B cell (primary cell): ENCODE results near the gene ERICH6. TPM values are rescaled to one million over a fixed set of nuclear protein-coding genes. Genes with fewer than 3 reads are reported as not detected.

ENCODE experiments used
- ATAC-seq: fragments of 200-7000 bp; cut with Tn5 transposase; one replicate; pipeline ENCODE4 v1.10.0; 2021; ENCODE audit warnings: low read depth, mild to moderate bottlenecking, moderate number of reproducible peaks, moderate library complexity
- CTCF ChIA-PET: fragments of 350-600 bp; sonication (Branson Sonifier 250); formaldehyde crosslinking; loops from one replicate; lab custom pipeline; 2021; ENCODE audit warnings: antibody characterized with exemption, inconsistent platforms; lab: Charles Lee
- POLR2A ChIA-PET: fragments of 350-600 bp; sonication (Branson Sonifier 250); formaldehyde crosslinking; loops from one replicate; lab custom pipeline; 2021; ENCODE audit warnings: antibody characterized with exemption; lab: Charles Lee
- DNase-seq: peaks from one replicate; pipeline ENCODE4 v3.0.0; 2013
- H2AFZ ChIP-seq: 2 replicates; pipeline ENCODE4 v1.6.1; 2012; ENCODE audit warnings: mild to moderate bottlenecking, low read depth, low read length; ENCODE audit not compliant: insufficient read depth, poor library complexity, severe bottlenecking
- H3K27ac ChIP-seq, 2 donors: 1 replicate in 1 of 2; 2 replicates in 1 of 2; pipeline ENCODE4 v1.5.1; 2012 to 2013; ENCODE audit warnings: low read length in 2 of 2, mild to moderate bottlenecking in 2 of 2, moderate library complexity in 1 of 2
- H3K27me3 ChIP-seq, 4 experiments: fragments of 200-600 bp in 1 of 4; sonication (generic) in 1 of 4; replicated peaks in 1 of 4; 1 replicate in 2 of 4; 2 replicates in 2 of 4; pipeline versions ENCODE4 v1.6.1 to v1.7.0; 2013 to 2016; ENCODE audit warnings: low read length in 3 of 4, mild to moderate bottlenecking in 2 of 4, mixed read lengths in 1 of 4, moderate library complexity in 1 of 4; ENCODE audit not compliant: insufficient read depth in 4 of 4, control insufficient read depth in 3 of 4; ENCODE audit errors: control extremely low read depth in 1 of 4
- H3K36me3 ChIP-seq, 2 experiments: replicated peaks in 1 of 2; 1 replicate in 1 of 2; 2 replicates in 1 of 2; pipeline versions ENCODE4 v1.6.1 to v1.7.1; 2013; ENCODE audit warnings: low read length in 1 of 2; ENCODE audit not compliant: insufficient read depth in 2 of 2, control insufficient read depth in 1 of 2; ENCODE audit errors: control extremely low read depth in 1 of 2, extremely low read depth in 1 of 2
- H3K4me1 ChIP-seq, 2 donors: fragments of 200-600 bp in 1 of 2; sonication (generic) in 1 of 2; 1 replicate in 1 of 2; 2 replicates in 1 of 2; pipeline versions ENCODE4 v1.5.1 to v1.6.1; 2013 to 2017; ENCODE audit warnings: low read length in 2 of 2; ENCODE audit not compliant: control insufficient read depth in 2 of 2, insufficient read depth in 2 of 2
- H3K4me2 ChIP-seq: replicated peaks from 2 replicates; pipeline ENCODE3; 2012; ENCODE audit warnings: mild to moderate bottlenecking, low read depth, low read length; ENCODE audit not compliant: poor library complexity, severe bottlenecking
- H3K4me3 ChIP-seq, 5 experiments: fragments of 200-600 bp in 1 of 5; sonication (generic) in 1 of 5; 1 replicate in 3 of 5; 2 replicates in 2 of 5; pipeline versions ENCODE4 v1.5.1 to v1.7.0; 2011 to 2016; ENCODE audit warnings: low read length in 4 of 5, mild to moderate bottlenecking in 4 of 5, low read depth in 2 of 5, control low read depth in 1 of 5, moderate library complexity in 1 of 5; ENCODE audit not compliant: insufficient read depth in 1 of 5; ENCODE audit errors: control extremely low read depth in 1 of 5, extremely low read depth in 1 of 5
- H3K79me2 ChIP-seq: fragments of 200-600 bp; sonication (generic); one replicate; pipeline ENCODE4 v1.6.0; 2016; ENCODE audit warnings: low read length; ENCODE audit not compliant: control insufficient read depth, insufficient read depth
- H3K9ac ChIP-seq: fragments of 200-600 bp; sonication (generic); 2 replicates; pipeline ENCODE4 v1.6.1; 2017; ENCODE audit warnings: mild to moderate bottlenecking, low read length, moderate library complexity
- H3K9me3 ChIP-seq, 3 donors: one replicate each; pipeline versions ENCODE4 v1.6.1 to v1.7.1; 2013; ENCODE audit warnings: low read length in 2 of 3; ENCODE audit not compliant: control insufficient read depth in 2 of 3, insufficient read depth in 1 of 3; ENCODE audit errors: control extremely low read depth in 1 of 3
- H4K20me1 ChIP-seq: 2 replicates; pipeline ENCODE4 v1.6.0; 2012; ENCODE audit warnings: mild to moderate bottlenecking, low read length; ENCODE audit not compliant: insufficient read depth, control insufficient read depth, poor library complexity, severe bottlenecking
- H3K27ac Mint-ChIP-seq: one replicate; pipeline ENCODE4 v1.8.0; 2021; ENCODE audit warnings: mixed read lengths
- H3K27me3 Mint-ChIP-seq: one replicate; pipeline ENCODE4 v1.8.0; 2021; ENCODE audit warnings: mixed read lengths
- H3K4me1 Mint-ChIP-seq: one replicate; pipeline ENCODE4 v1.8.0; 2021; ENCODE audit warnings: mixed read lengths
- H3K4me3 Mint-ChIP-seq: one replicate; pipeline ENCODE4 v1.8.0; 2021; ENCODE audit warnings: mixed read lengths
- H3K9me3 Mint-ChIP-seq: one replicate; pipeline ENCODE4 v1.8.0; 2022; ENCODE audit warnings: mixed read lengths; ENCODE audit not compliant: insufficient read depth
- EZH2 ChIP-seq: IDR thresholded peaks from 2 replicates; pipeline ENCODE4 v1.6.1; 2012; ENCODE audit warnings: borderline replicate concordance, low read depth, mild to moderate bottlenecking, moderate library complexity, low read length; ENCODE audit not compliant: insufficient read depth, poor library complexity, severe bottlenecking
- WGBS: methylation state at CpG from one replicate; pipeline ENCODE4 v1.1.5; 2013; ENCODE audit warnings: missing lambda C conversion rate; ENCODE audit not compliant: insufficient coverage; 5-methylcytosine and 5-hydroxymethylcytosine counted together
- intact Hi-C: fragments of 100-400 bp; cut with micrococcal nuclease; formaldehyde crosslinking; loops from one replicate; pipeline ENCODE4 v1.10.0; 2022
- polyA plus RNA-seq: library from polyadenylated mRNA; depleted of rRNA; stranded (reverse); fragments of >200 nt; gene quantifications from 2 replicates; pipeline ENCODE4 v1.2.3, GENCODE V29; 2012
- total RNA-seq, 2 donors: library from RNA; stranded (reverse); fragments of 120-200 nt in 1 of 2; gene quantifications; 1 replicate in 1 of 2; 2 replicates in 1 of 2; pipeline versions ENCODE4 v1.2.3 to v1.2.4, GENCODE V29; 2013 to 2022
- TF ChIP-seq, protein P1 (sequence below): fragments of 200-600 bp; IDR thresholded peaks from one replicate; pipeline ENCODE4 v1.8.0; 2022; ENCODE audit warnings: antibody characterized with exemption, mild to moderate bottlenecking

ERICH6 gene
- total and polyA plus RNA-seq, 2 donors (not counting 1 experiment from before 2014, with no cell fraction given) = 0.44 TPM; not detected in 1

GRCh38 chr3:150749255-150749654, 45.5 kb upstream of the ERICH6 start:
- ATAC-seq = no peak
- peaks cover 90% of the 10 kb centered on the region for H4K20me1 ChIP-seq
- POLR2A ChIA-PET = no interaction called here
- WGBS = no CpG with 5 or more reads among the region's 6 CpGs
- H3K27ac ChIP-seq = no peak overlapping the region
- peaks cover 43 to 44% of the 10 kb centered on the region in 2 donors for H3K4me1 ChIP-seq
- DNase-seq = no peak
- H3K9me3 ChIP-seq = no peaks in the 10 kb centered on the region
- intact Hi-C loops = no loop called here
- H2AFZ ChIP-seq = no peak overlapping the region
- TF ChIP-seq, protein P1, sequence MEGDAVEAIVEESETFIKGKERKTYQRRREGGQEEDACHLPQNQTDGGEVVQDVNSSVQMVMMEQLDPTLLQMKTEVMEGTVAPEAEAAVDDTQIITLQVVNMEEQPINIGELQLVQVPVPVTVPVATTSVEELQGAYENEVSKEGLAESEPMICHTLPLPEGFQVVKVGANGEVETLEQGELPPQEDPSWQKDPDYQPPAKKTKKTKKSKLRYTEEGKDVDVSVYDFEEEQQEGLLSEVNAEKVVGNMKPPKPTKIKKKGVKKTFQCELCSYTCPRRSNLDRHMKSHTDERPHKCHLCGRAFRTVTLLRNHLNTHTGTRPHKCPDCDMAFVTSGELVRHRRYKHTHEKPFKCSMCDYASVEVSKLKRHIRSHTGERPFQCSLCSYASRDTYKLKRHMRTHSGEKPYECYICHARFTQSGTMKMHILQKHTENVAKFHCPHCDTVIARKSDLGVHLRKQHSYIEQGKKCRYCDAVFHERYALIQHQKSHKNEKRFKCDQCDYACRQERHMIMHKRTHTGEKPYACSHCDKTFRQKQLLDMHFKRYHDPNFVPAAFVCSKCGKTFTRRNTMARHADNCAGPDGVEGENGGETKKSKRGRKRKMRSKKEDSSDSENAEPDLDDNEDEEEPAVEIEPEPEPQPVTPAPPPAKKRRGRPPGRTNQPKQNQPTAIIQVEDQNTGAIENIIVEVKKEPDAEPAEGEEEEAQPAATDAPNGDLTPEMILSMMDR = no peak
- no peak for TF ChIP-seq EZH2
- H3K27ac Mint-ChIP-seq = no peak overlapping the region
- no peaks in the 10 kb centered on the region for H3K9me3 Mint-ChIP-seq
- no peaks in the 10 kb centered on the region for H3K36me3 ChIP-seq
- no peaks in the 10 kb centered on the region for H3K27me3 Mint-ChIP-seq
- no peaks in the 10 kb centered on the region for H3K27me3 ChIP-seq
- H3K9ac ChIP-seq = no peak overlapping the region
- CTCF ChIA-PET = no interaction called here
- no peak overlapping the region for H3K4me3 ChIP-seq
- H3K4me3 Mint-ChIP-seq = no peak overlapping the region
- H3K4me1 Mint-ChIP-seq = peaks cover 85% of the 10 kb centered on the region
- H3K79me2 ChIP-seq = peaks cover 97% of the 10 kb centered on the region
- H3K4me2 ChIP-seq = no peak overlapping the region

- ChIA-PET CTCF (interaction anchor here (0.9 kb wide), 1 partner anchor 13 kb away, joined by 6 read pairs; no protein-coding TSS in a partner anchor), POLR2A (no interaction called here)
- Histone ChIP-seq H2AFZ (no peak overlapping the region), H3K9me3 (no peaks in the 10 kb centered on the region), H3K4me2 (peak overlapping the region; percentile 12), H3K79me2 (peaks cover 97% of the 10 kb centered on the region), H3K36me3 (no peaks in the 10 kb centered on the region), H3K27me3 (no peaks in the 10 kb centered on the region), H3K4me1 (peaks cover 48 to 49% of the 10 kb centered on the region in 2 donors), H3K9ac (no peak overlapping the region), H3K4me3 (no peak overlapping the region), H4K20me1 (peaks cover 96% of the 10 kb centered on the region), H3K27ac (no peak overlapping the region)
- no CpG with 5 or more reads among the region's 1 CpG for WGBS
- Mint-ChIP-seq H3K4me3 (no peak overlapping the region), H3K9me3 (no peaks in the 10 kb centered on the region), H3K27me3 (no peaks in the 10 kb centered on the region), H3K27ac (no peak overlapping the region), H3K4me1 (peaks cover 86% of the 10 kb centered on the region)
- intact Hi-C loops = no loop called here
- DNase-seq (no peak), ATAC-seq (no peak)
- no peak for TF ChIP-seq EZH2
- TF ChIP-seq, protein P1 = no peak
Observed at GRCh38 chr3:150748684-150749047, 44.9 kb upstream of the ERICH6 start.
